Esophagus squamous epithelium (tissue), 5 donors: Measurements from ENCODE around the gene LTBP1. TPM values are rescaled to one million over a fixed set of nuclear protein-coding genes. Genes with fewer than 3 reads are reported as not detected.

ENCODE experiments used
- DNase-seq: peaks from one replicate; lab custom pipeline; 2025; lab: John Stamatoyannopoulos, UW
- H3K27ac ChIP-seq, 4 donors: fragments of 200-600 bp; sonication (generic); one replicate each; pipeline ENCODE4 v1.5.1; 2016 to 2019; ENCODE audit warnings: mild to moderate bottlenecking in 1 of 4
- H3K27me3 ChIP-seq, 4 donors: fragments of 200-600 bp; sonication (generic); 1 replicate in 3 of 4; 2 replicates in 1 of 4; pipeline versions ENCODE4 v1.5.1 to v1.6.0; 2017 to 2021; ENCODE audit warnings: antibody characterized with exemption in 1 of 4
- H3K36me3 ChIP-seq, 3 donors: fragments of 200-600 bp; sonication (generic); one replicate each; pipeline ENCODE4 v1.5.1; 2016 to 2019
- H3K4me1 ChIP-seq, 3 donors: fragments of 200-600 bp; sonication (generic); one replicate each; pipeline ENCODE4 v1.5.1; 2017 to 2019
- H3K4me3 ChIP-seq, 4 donors: fragments of 200-600 bp; sonication (generic); 1 replicate in 3 of 4; 2 replicates in 1 of 4; pipeline ENCODE4 v1.5.1; 2016 to 2019; ENCODE audit warnings: mild to moderate bottlenecking in 2 of 4, moderate library complexity in 1 of 4
- H3K9me3 ChIP-seq, 3 donors: fragments of 200-600 bp; sonication (generic); one replicate each; pipeline ENCODE4 v1.5.1; 2016 to 2019
- CTCF ChIP-seq, 6 experiments: fragments of 450-650 bp in 4 of 6; fragments of 200-600 bp in 2 of 6; sonication (generic) in 2 of 6; IDR thresholded peaks; one replicate each; pipeline ENCODE4 v1.5.1; 2016 to 2019; ENCODE audit warnings: antibody characterized with exemption in 6 of 6, mild to moderate bottlenecking in 4 of 6, moderate library complexity in 4 of 6
- POLR2A ChIP-seq, 4 donors: fragments of 450-650 bp; IDR thresholded peaks; one replicate each; pipeline ENCODE4 v1.6.1; 2017; ENCODE audit warnings: antibody characterized with exemption in 4 of 4, mild to moderate bottlenecking in 4 of 4, moderate library complexity in 3 of 4
- WGBS, 2 donors: methylation state at CpG; one replicate each; pipeline ENCODE4 v1.1.5; 2018; 5-methylcytosine and 5-hydroxymethylcytosine counted together
- intact Hi-C: fragments of 100-400 bp; cut with DNase I; formaldehyde crosslinking; loops from one replicate; pipeline ENCODE4 v1.15.0; 2022
- total RNA-seq, 4 donors: library from RNA; depleted of rRNA; stranded (reverse); fragments of >200 nt; gene quantifications; one replicate each; pipeline ENCODE4 v1.1.0, GENCODE V29; 2016
- donor health status: DM: yes; HTN: yes; CAD: no.

LTBP1 gene
- total RNA-seq, 4 donors from 2014 or later, result 5.5 to 69.4 (median 32.6) TPM

GRCh38 chr2:33135645-33136044, 188.9 kb downstream of the LTBP1 start:
- intact Hi-C loops, result no loop called here
- Histone ChIP-seq H3K36me3 (no peaks in the 10 kb centered on the region), H3K4me1 (peaks cover 5 to 55% (median 11%) of the 10 kb centered on the region in 3 donors), H3K27me3 (peaks cover 0 to 3% (median 0%) of the 10 kb centered on the region in 4 donors), H3K9me3 (no peaks in the 10 kb centered on the region), H3K4me3 (peak overlapping the region in 3 of 4 donors; percentile 39 to 64 (median 45)), H3K27ac (peak overlapping the region in 3 of 4 donors; percentile 84 to 89 (median 84))
- 30 to 35% methylated on average over 4 of the region's 4 CpGs for WGBS, 2 donors
- TF ChIP-seq CTCF (IDR thresholded peaks at IDR 0.05) (no peak), POLR2A (IDR thresholded peaks at IDR 0.05) (no peak)
- DNase-seq, result no peak

- Histone ChIP-seq H3K4me3 (peak overlapping the region in 3 of 4 donors; percentile 39 to 64 (median 45)), H3K9me3 (no peaks in the 10 kb centered on the region), H3K27me3 (peaks cover 0 to 3% (median 0%) of the 10 kb centered on the region in 4 donors), H3K27ac (peak overlapping the region in 3 of 4 donors; percentile 84 to 89 (median 84)), H3K36me3 (no peaks in the 10 kb centered on the region), H3K4me1 (peaks cover 5 to 55% (median 11%) of the 10 kb centered on the region in 3 donors)
- WGBS, 2 donors, result 18 to 19% methylated on average over 4 of the region's 4 CpGs
- intact Hi-C loops, result no loop called here
- DNase-seq, result no peak
- TF ChIP-seq POLR2A (IDR thresholded peaks at IDR 0.05), result no peak
- no peak for TF ChIP-seq CTCF (IDR thresholded peaks at IDR 0.05)
Observed at GRCh38 chr2:33136056-33136455, 189.3 kb downstream of the LTBP1 start.

GRCh38 chr2:33136566-33136965, 189.8 kb downstream of the LTBP1 start:
- Histone ChIP-seq H3K4me1 (peaks cover 5 to 53% (median 11%) of the 10 kb centered on the region in 3 donors), H3K36me3 (no peaks in the 10 kb centered on the region), H3K27me3 (peaks cover 0 to 3% (median 0%) of the 10 kb centered on the region in 4 donors), H3K9me3 (no peaks in the 10 kb centered on the region), H3K27ac (peak overlapping the region in 3 of 4 donors; percentile 84 to 89 (median 84)), H3K4me3 (peak overlapping the region in 2 of 4 donors; percentile 45 to 64)
- no peak for DNase-seq
- 33 to 52% methylated on average over 1 of the region's 1 CpG for WGBS, 2 donors
- intact Hi-C loops, result no loop called here
- TF ChIP-seq CTCF (IDR thresholded peaks at IDR 0.05) (no peak), POLR2A (IDR thresholded peaks at IDR 0.05) (no peak)

- H3K36me3 ChIP-seq, result no peaks in the 10 kb centered on the region
- H3K4me1 ChIP-seq, result peaks cover 5 to 49% (median 11%) of the 10 kb centered on the region in 3 donors
- DNase-seq, result no peak
- 42 to 47% methylated on average over 1 of the region's 1 CpG for WGBS, 2 donors
- intact Hi-C loops, result no loop called here
- H3K27ac ChIP-seq, result peak overlapping the region in 3 of 4 donors; percentile 55 to 84 (median 84)
- H3K27me3 ChIP-seq, result peaks cover 0 to 3% (median 0%) of the 10 kb centered on the region in 4 donors
- H3K4me3 ChIP-seq, result peak overlapping the region in 2 of 4 donors; percentile 2 to 64
- no peak for TF ChIP-seq POLR2A (IDR thresholded peaks at IDR 0.05)
- no peak for TF ChIP-seq CTCF (IDR thresholded peaks at IDR 0.05)
- H3K9me3 ChIP-seq, result no peaks in the 10 kb centered on the region
Observed at GRCh38 chr2:33137331-33137730, 190.6 kb downstream of the LTBP1 start.

- H3K27ac ChIP-seq, result peak overlapping the region in 2 of 4 donors; percentile 16 to 30
- H3K9me3 ChIP-seq, result no peaks in the 10 kb centered on the region
- no peak overlapping the region for H3K4me3 ChIP-seq
- H3K4me1 ChIP-seq, result peaks cover 0 to 50% (median 0%) of the 10 kb centered on the region in 3 donors
- WGBS, 2 donors, result 80 to 85% methylated on average over 4 of the region's 4 CpGs
- no peaks in the 10 kb centered on the region for H3K36me3 ChIP-seq
- TF ChIP-seq POLR2A (IDR thresholded peaks at IDR 0.05), result no peak
- no peak for TF ChIP-seq CTCF (IDR thresholded peaks at IDR 0.05)
- DNase-seq, result no peak
- intact Hi-C loops, result no loop called here
- no peaks in the 10 kb centered on the region for H3K27me3 ChIP-seq
Observed at GRCh38 chr2:33139949-33140348, 193.2 kb downstream of the LTBP1 start.
